ENCODE measurements around the gene CLNS1A. TPM values are rescaled to one million over a fixed set of nuclear protein-coding genes. Genes with fewer than 3 reads are reported as not detected.

CLNS1A gene
- total RNA-seq, 1 donor from 2014 or later: 167 TPM

DNA sequence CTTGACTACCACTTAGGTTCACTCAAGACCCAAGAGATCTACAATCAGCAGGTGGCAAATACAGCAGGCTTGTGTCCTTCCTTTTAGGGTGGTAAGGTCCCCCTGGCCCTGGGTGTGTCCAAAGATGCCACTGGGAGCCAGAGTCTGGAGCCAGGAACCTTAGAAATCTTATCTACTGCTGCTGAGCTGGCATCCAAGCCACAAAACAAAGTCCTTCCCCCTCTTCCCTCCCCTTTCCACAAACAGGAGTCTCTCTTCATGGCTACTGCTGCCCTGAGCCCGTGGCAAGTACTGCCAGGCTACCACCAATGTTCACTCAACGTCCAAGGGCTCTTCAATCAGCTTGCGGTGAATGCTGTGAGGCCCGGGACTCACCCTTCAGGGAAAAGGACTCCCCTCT, 69.3 kb downstream of the CLNS1A start:
- peaks cover 13% of the 10 kb centered on the region for H3K9me3 Mint-ChIP-seq
- no peaks in the 10 kb centered on the region for H3K4me1 Mint-ChIP-seq
- H3K27me3 Mint-ChIP-seq (ENCODE audit: low read depth): no peaks in the 10 kb centered on the region
- no peak overlapping the region for H3K4me3 Mint-ChIP-seq
- TF ChIP-seq, protein P1, sequence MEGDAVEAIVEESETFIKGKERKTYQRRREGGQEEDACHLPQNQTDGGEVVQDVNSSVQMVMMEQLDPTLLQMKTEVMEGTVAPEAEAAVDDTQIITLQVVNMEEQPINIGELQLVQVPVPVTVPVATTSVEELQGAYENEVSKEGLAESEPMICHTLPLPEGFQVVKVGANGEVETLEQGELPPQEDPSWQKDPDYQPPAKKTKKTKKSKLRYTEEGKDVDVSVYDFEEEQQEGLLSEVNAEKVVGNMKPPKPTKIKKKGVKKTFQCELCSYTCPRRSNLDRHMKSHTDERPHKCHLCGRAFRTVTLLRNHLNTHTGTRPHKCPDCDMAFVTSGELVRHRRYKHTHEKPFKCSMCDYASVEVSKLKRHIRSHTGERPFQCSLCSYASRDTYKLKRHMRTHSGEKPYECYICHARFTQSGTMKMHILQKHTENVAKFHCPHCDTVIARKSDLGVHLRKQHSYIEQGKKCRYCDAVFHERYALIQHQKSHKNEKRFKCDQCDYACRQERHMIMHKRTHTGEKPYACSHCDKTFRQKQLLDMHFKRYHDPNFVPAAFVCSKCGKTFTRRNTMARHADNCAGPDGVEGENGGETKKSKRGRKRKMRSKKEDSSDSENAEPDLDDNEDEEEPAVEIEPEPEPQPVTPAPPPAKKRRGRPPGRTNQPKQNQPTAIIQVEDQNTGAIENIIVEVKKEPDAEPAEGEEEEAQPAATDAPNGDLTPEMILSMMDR (conservative IDR thresholded peaks at IDR 0.05): no peak
- H3K36me3 Mint-ChIP-seq (ENCODE audit: low read depth): peaks cover 9% of the 10 kb centered on the region
- H3K27ac Mint-ChIP-seq (ENCODE audit: unreplicated experiment): no peak overlapping the region
- DNase-seq (ENCODE audit: low read depth, low spot score): no peak

Other genes starting within 250 kb of the CLNS1A start
- gene PAK1, start 163.7 kb downstream of the CLNS1A start, total RNA-seq: 60.5 and 67.7 TPM in 2 replicates
- gene AQP11, start 47.8 kb downstream of the CLNS1A start, total RNA-seq: 1.9 and 2.1 TPM in 2 replicates
- 85.4 and 92.6 TPM in 2 replicates for gene RSF1, start 182.9 kb upstream of the CLNS1A start, total RNA-seq
- gene AAMDC, start 183.3 kb upstream of the CLNS1A start, total RNA-seq: 17.8 and 22.4 TPM in 2 replicates

All from neural crest cell (in vitro differentiated cells).